WERI-Rb-1 (cell line): ENCODE results near the gene SH2D1B.

Source experiments
- DNase-seq: peaks from one replicate; pipeline ENCODE4 v3.0.0-alpha.2; 2020
- H3K27ac ChIP-seq: fragments of 250-450 bp; sonication (Bioruptor Pico); 2 replicates; pipeline ENCODE4 v1.5.1; 2020; ENCODE audit warnings: mild to moderate bottlenecking, moderate library complexity
- H3K27me3 ChIP-seq: fragments of 250-450 bp; sonication (Bioruptor Pico); 2 replicates; pipeline ENCODE4 v1.5.1; 2021; ENCODE audit warnings: mild to moderate bottlenecking, low read depth, moderate library complexity; ENCODE audit not compliant: insufficient read depth, severe bottlenecking
- H3K36me3 ChIP-seq: fragments of 250-450 bp; sonication (Bioruptor Pico); 2 replicates; pipeline ENCODE4 v1.5.1; 2020; ENCODE audit warnings: mild to moderate bottlenecking, moderate library complexity
- H3K4me3 ChIP-seq: 2 replicates; pipeline ENCODE4 v1.5.1; 2011; ENCODE audit warnings: low read depth, mild to moderate bottlenecking, control low read depth, low read length
- H3K9me3 ChIP-seq: fragments of 250-450 bp; sonication (Bioruptor Pico); 2 replicates; pipeline ENCODE4 v1.5.1; 2021; ENCODE audit warnings: mild to moderate bottlenecking, moderate library complexity; ENCODE audit not compliant: severe bottlenecking
- CTCF ChIP-seq: IDR thresholded peaks from 2 replicates; pipeline ENCODE4 v1.5.1; 2011; ENCODE audit warnings: low read depth, mild to moderate bottlenecking, control low read depth, inconsistent platforms, low read length

The SH2D1B gene

GRCh38 chr1:162366671-162367070 is 45.3 kb downstream of the SH2D1B start:
- no peak for DNase-seq
- no peak overlapping the region for H3K4me3 ChIP-seq
- no peaks in the 10 kb centered on the region for H3K9me3 ChIP-seq
- no peak overlapping the region for H3K27ac ChIP-seq
- H3K27me3 ChIP-seq, result no peaks in the 10 kb centered on the region
- peaks cover 26% of the 10 kb centered on the region for H3K36me3 ChIP-seq
- no peak for TF ChIP-seq CTCF

GRCh38 chr1:162366149-162366548 is 45.8 kb downstream of the SH2D1B start:
- H3K4me3 ChIP-seq, result no peak overlapping the region
- peaks cover 31% of the 10 kb centered on the region for H3K36me3 ChIP-seq
- DNase-seq, result no peak
- no peaks in the 10 kb centered on the region for H3K27me3 ChIP-seq
- no peaks in the 10 kb centered on the region for H3K9me3 ChIP-seq
- H3K27ac ChIP-seq, result no peak overlapping the region
- TF ChIP-seq CTCF, result no peak

- Histone ChIP-seq H3K36me3 (peaks cover 37% of the 10 kb centered on the region), H3K4me3 (no peak overlapping the region), H3K27ac (no peak overlapping the region), H3K27me3 (no peaks in the 10 kb centered on the region), H3K9me3 (no peaks in the 10 kb centered on the region)
- TF ChIP-seq CTCF, result no peak
- no peak for DNase-seq
Observed at GRCh38 chr1:162365284-162366020, 46.5 kb downstream of the SH2D1B start.

GRCh38 chr1:162364498-162364897 is 47.4 kb downstream of the SH2D1B start:
- no peak overlapping the region for H3K27ac ChIP-seq
- TF ChIP-seq CTCF, result no peak
- peaks cover 39% of the 10 kb centered on the region for H3K36me3 ChIP-seq
- no peak overlapping the region for H3K4me3 ChIP-seq
- DNase-seq, result no peak
- H3K27me3 ChIP-seq, result no peaks in the 10 kb centered on the region
- H3K9me3 ChIP-seq, result no peaks in the 10 kb centered on the region

GRCh38 chr1:162363823-162364222 is 48.1 kb downstream of the SH2D1B start:
- H3K4me3 ChIP-seq, result no peak overlapping the region
- H3K27me3 ChIP-seq, result no peaks in the 10 kb centered on the region
- no peak for TF ChIP-seq CTCF
- DNase-seq, result no peak
- H3K9me3 ChIP-seq, result no peaks in the 10 kb centered on the region
- peaks cover 44% of the 10 kb centered on the region for H3K36me3 ChIP-seq
- H3K27ac ChIP-seq, result no peak overlapping the region

- H3K27me3 ChIP-seq, result no peaks in the 10 kb centered on the region
- H3K36me3 ChIP-seq, result peaks cover 46% of the 10 kb centered on the region
- H3K4me3 ChIP-seq, result no peak overlapping the region
- no peak for DNase-seq
- no peak overlapping the region for H3K27ac ChIP-seq
- TF ChIP-seq CTCF, result no peak
- no peaks in the 10 kb centered on the region for H3K9me3 ChIP-seq
Observed at GRCh38 chr1:162361349-162361748, 50.6 kb downstream of the SH2D1B start.
